ENCODE results near the gene ADORA2A. TPM values are rescaled to one million over a fixed set of nuclear protein-coding genes. Genes with fewer than 3 reads are reported as not detected.

ADORA2A gene
- total RNA-seq, 4 donors from 2014 or later = 0.39 to 8.4 (median 1.3) TPM

DNA sequence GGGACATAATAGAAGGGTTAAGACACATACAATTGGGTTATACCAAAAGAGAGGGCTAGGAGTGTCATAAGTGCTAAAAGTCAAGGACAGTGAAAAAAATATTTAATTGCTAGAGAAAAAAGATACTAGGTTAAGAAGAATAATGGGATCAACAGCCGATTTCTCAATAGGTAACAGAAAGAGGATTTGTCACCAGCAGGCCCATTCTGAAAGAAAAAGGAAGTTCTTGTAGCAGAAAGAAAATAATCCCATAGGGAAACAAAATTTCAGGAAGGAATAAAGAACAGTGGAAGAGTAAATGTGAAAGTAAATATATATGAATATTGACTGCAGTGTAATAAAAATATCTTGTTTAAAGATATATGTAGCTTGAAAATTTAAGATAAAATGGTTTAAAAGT, 43.3 kb upstream of the ADORA2A start:
- DNase-seq (ENCODE audit: low spot score in 2 of 2) = no peak
- intact Hi-C loops (cut with DNase I; ENCODE audit: low total_unique reads) = no loop called here
- 77 to 79% methylated on average over 1 of the region's 1 CpG for WGBS, 2 donors
- no peak overlapping the region for H3K4me3 ChIP-seq (ENCODE audit: low read depth, poor library complexity, severe bottlenecking)
- TF ChIP-seq POLR2A (IDR thresholded peaks at IDR 0.05) (no peak), CTCF (IDR thresholded peaks at IDR 0.05) (no peak)

DNA sequence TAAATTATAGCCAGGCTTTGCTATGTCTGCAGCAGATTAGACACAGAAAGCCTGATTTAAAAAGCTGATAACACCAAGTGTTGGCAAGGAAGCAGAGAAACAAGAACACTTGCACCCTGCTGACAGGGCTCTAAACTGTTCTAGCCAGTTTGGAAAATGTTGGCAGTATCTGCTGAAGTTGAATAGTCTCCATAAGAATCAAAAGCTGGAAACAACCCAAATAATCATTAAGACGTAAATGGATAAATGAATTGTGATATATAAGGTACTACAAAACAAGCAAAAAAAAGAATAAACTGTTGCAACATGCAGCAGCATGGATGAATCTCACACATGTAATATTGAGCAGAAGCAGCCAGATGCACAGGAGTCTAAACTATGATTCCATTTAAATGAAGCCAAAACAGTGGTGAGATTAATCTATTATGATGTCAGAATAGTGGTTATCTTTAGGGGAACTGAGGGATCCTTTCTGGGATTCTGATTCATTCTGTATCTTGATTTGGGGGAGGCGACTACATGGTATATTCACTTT, 40.4 kb upstream of the ADORA2A start:
- DNase-seq (ENCODE audit: low spot score in 2 of 2) = no peak
- H3K4me3 ChIP-seq (ENCODE audit: low read depth, poor library complexity, severe bottlenecking) = no peak overlapping the region
- WGBS, 2 donors = 63 to 72% methylated on average over 2 of the region's 2 CpGs
- intact Hi-C loops (cut with DNase I; ENCODE audit: low total_unique reads) = no loop called here
- no peak for TF ChIP-seq POLR2A (IDR thresholded peaks at IDR 0.05)
- TF ChIP-seq CTCF (IDR thresholded peaks at IDR 0.05) = no peak

- 85 to 100% methylated on average over 1 of the region's 1 CpG for WGBS, 2 donors
- intact Hi-C loops (cut with DNase I; ENCODE audit: low total_unique reads) = no loop called here
- TF ChIP-seq POLR2A (IDR thresholded peaks at IDR 0.05) (no peak), CTCF (IDR thresholded peaks at IDR 0.05) (no peak)
- DNase-seq (ENCODE audit: low spot score in 2 of 2) = no peak
- no peak overlapping the region for H3K4me3 ChIP-seq (ENCODE audit: low read depth, poor library complexity, severe bottlenecking)
These were observed 37.7 kb upstream of the ADORA2A start for GRCh38 chr22:24389680-24390079.

DNA sequence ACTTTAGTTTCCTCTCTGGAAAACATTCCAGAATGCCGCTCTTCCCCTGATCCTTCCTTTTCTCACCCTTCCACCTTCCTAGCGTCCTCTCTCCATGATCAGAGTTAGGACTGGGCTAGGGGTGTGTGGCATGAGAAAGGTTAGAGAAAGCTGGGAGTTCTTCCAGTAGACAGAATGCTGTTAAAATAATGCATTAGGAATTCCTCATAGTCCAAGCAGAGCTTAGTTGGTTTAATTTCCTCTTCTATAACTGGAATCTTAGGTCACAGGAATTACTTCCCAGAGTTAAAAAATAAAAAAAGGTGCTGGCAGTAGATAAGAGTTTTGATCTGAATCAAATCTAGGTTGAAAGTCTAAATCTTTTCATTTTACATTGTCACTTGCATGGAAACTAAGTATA, 37.2 kb upstream of the ADORA2A start:
- intact Hi-C loops (cut with DNase I; ENCODE audit: low total_unique reads) = no loop called here
- WGBS, 2 donors = 85 to 97% methylated on average over 2 of the region's 2 CpGs
- TF ChIP-seq POLR2A (IDR thresholded peaks at IDR 0.05) = no peak
- TF ChIP-seq CTCF (IDR thresholded peaks at IDR 0.05) = no peak
- no peak overlapping the region for H3K4me3 ChIP-seq (ENCODE audit: low read depth, poor library complexity, severe bottlenecking)
- no peak for DNase-seq (ENCODE audit: low spot score in 2 of 2)

DNA sequence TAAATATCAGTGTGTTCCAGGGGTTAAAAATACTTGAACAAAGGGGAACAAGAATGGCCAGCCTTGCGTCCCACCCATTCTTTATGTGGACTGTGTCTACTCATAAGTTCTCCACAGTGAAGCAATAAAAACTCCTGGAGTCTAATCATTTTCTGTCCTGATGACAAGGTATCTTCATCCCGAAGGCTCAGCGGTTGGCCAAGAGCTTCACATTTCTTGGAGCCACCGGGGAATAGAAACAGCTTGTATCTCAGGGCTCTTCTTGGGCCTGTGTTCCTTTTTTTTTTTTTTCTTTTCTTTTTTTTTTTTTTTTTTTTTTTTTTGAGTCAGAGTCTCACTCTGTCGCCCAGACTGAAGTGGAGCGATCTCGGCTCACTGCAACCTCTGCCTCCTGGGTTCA, 36.8 kb upstream of the ADORA2A start:
- intact Hi-C loops (cut with DNase I; ENCODE audit: low total_unique reads) = no loop called here
- no peak overlapping the region for H3K4me3 ChIP-seq (ENCODE audit: low read depth, poor library complexity, severe bottlenecking)
- peak in 1 of 2 donors; percentile 79 for DNase-seq (ENCODE audit: low spot score in 2 of 2)
- no peak for TF ChIP-seq POLR2A (IDR thresholded peaks at IDR 0.05)
- TF ChIP-seq CTCF (IDR thresholded peaks at IDR 0.05) = no peak
- WGBS, 2 donors = 67 to 78% methylated on average over 7 of the region's 7 CpGs

GRCh38 chr22:24391836-24392217, 35.6 kb upstream of the ADORA2A start:
- no peak overlapping the region for H3K4me3 ChIP-seq (ENCODE audit: low read depth, poor library complexity, severe bottlenecking)
- WGBS, 2 donors = 79 to 82% methylated on average over 3 of the region's 3 CpGs
- DNase-seq (ENCODE audit: low spot score in 2 of 2) = no peak
- TF ChIP-seq POLR2A (IDR thresholded peaks at IDR 0.05) (no peak), CTCF (IDR thresholded peaks at IDR 0.05) (no peak)
- intact Hi-C loops (cut with DNase I; ENCODE audit: low total_unique reads) = no loop called here

All from lower leg skin (tissue), 4 donors.